Keratinocyte (primary cell): ENCODE results near the gene LLCFC1. TPM values are rescaled to one million over a fixed set of nuclear protein-coding genes. Genes with fewer than 3 reads are reported as not detected.

ENCODE experiments used
- DNase-seq: peaks from one replicate; pipeline ENCODE4 v3.0.0-alpha.2; 2011; ENCODE audit warnings: low read depth, missing footprints, low spot score
- FAIRE-seq: peaks from 2 replicates; lab custom pipeline; 2011; peaks lifted over from hg19 to GRCh38; lab: Jason Lieb, UNC
- H2AFZ ChIP-seq: 2 replicates; pipeline ENCODE4 v1.6.0; 2012; ENCODE audit warnings: low read length, control low read depth, inconsistent platforms; ENCODE audit not compliant: control insufficient read depth
- H3K27ac ChIP-seq: 2 replicates; pipeline ENCODE4 v1.5.1; 2011; ENCODE audit warnings: low read length; ENCODE audit not compliant: control insufficient read depth, insufficient read depth
- H3K27me3 ChIP-seq: 3 replicates; pipeline ENCODE4 v1.6.0; 2011; ENCODE audit warnings: low read length; ENCODE audit not compliant: control insufficient read depth, insufficient read depth; ENCODE audit errors: extremely low read depth
- H3K36me3 ChIP-seq, 2 experiments: 2 replicates in 1 of 2; 3 replicates in 1 of 2; pipeline ENCODE4 v1.5.1; 2011; ENCODE audit warnings: low read length in 2 of 2, mild to moderate bottlenecking in 1 of 2; ENCODE audit not compliant: control insufficient read depth in 2 of 2, insufficient read depth in 2 of 2; ENCODE audit errors: extremely low read depth in 1 of 2
- H3K4me1 ChIP-seq: 3 replicates; pipeline ENCODE4 v1.5.1; 2011; ENCODE audit warnings: low read length; ENCODE audit not compliant: control insufficient read depth, insufficient read depth; ENCODE audit errors: extremely low read depth
- H3K4me2 ChIP-seq: 3 replicates; pipeline ENCODE4 v1.6.0; 2011; ENCODE audit warnings: low read depth, low read length; ENCODE audit not compliant: control insufficient read depth, insufficient read depth; ENCODE audit errors: extremely low read depth
- H3K4me3 ChIP-seq, 3 experiments: fragments of 200-600 bp in 1 of 3; sonication (generic) in 1 of 3; 2 replicates in 2 of 3; 3 replicates in 1 of 3; pipeline ENCODE4 v1.5.1; 2011 to 2016; ENCODE audit warnings: low read length in 3 of 3, mild to moderate bottlenecking in 3 of 3, control low read depth in 2 of 3, inconsistent platforms in 1 of 3, low read depth in 1 of 3, mixed read lengths in 1 of 3, mixed run types in 1 of 3, moderate library complexity in 1 of 3; ENCODE audit not compliant: control insufficient read depth in 2 of 3, insufficient read depth in 2 of 3; ENCODE audit errors: extremely low read depth in 1 of 3
- H3K79me2 ChIP-seq: 2 replicates; pipeline ENCODE4 v1.6.0; 2012; ENCODE audit warnings: low read length; ENCODE audit not compliant: control insufficient read depth, insufficient read depth
- H3K9ac ChIP-seq: 3 replicates; pipeline ENCODE4 v1.6.0; 2011; ENCODE audit warnings: low read length; ENCODE audit not compliant: control insufficient read depth, insufficient read depth; ENCODE audit errors: extremely low read depth
- H3K9me1 ChIP-seq: 3 replicates; pipeline ENCODE4 v1.6.0; 2011; ENCODE audit warnings: low read length; ENCODE audit not compliant: control insufficient read depth, insufficient read depth; ENCODE audit errors: extremely low read depth
- H3K9me3 ChIP-seq: 2 replicates; pipeline ENCODE4 v1.5.1; 2012; ENCODE audit warnings: low read depth, low read length; ENCODE audit not compliant: control insufficient read depth
- H4K20me1 ChIP-seq: 3 replicates; pipeline ENCODE4 v1.6.0; 2011; ENCODE audit warnings: low read length; ENCODE audit not compliant: control insufficient read depth, insufficient read depth; ENCODE audit errors: extremely low read depth
- EZH2 ChIP-seq: IDR thresholded peaks from one replicate; pipeline ENCODE4 v1.6.1; 2012; ENCODE audit warnings: inconsistent platforms, mild to moderate bottlenecking, low read length, moderate library complexity
- dilution Hi-C: fragments of 300-500 bp; cut with MboI; formaldehyde crosslinking; loops from one replicate; pipeline ENCODE4 v1.7.0; 2020; ENCODE audit warnings: low sequenced_read_pairs; ENCODE audit not compliant: extremely low pct_ligation_motif_present
- polyA plus RNA-seq, 5 experiments: library from polyadenylated mRNA; depleted of rRNA in 3 of 5; stranded (reverse) in 3 of 5; stranded (forward) in 1 of 5; unstranded in 1 of 5; fragments of >200 nt; gene quantifications; 1 replicate in 1 of 5; 2 replicates in 3 of 5; 3 replicates in 1 of 5; pipeline versions ENCODE4 v1.2.1 to v1.2.3, GENCODE V29; 2011 to 2012; ENCODE audit warnings: missing spikeins in 2 of 5, low read depth in 1 of 5, low replicate concordance in 1 of 5
- TF ChIP-seq, protein P1 (sequence below), 3 experiments: IDR thresholded peaks in 1 of 3; conservative IDR thresholded peaks in 1 of 3; optimal IDR thresholded peaks in 1 of 3; 2 replicates in 2 of 3; 3 replicates in 1 of 3; pipeline versions ENCODE3 to v1.5.1; 2011; ENCODE audit warnings: low read length in 3 of 3, mild to moderate bottlenecking in 3 of 3, moderate library complexity in 2 of 3, control low read depth in 1 of 3, inconsistent platforms in 1 of 3; ENCODE audit not compliant: insufficient read depth in 2 of 3; ENCODE audit errors: extremely low read depth in 1 of 3

LLCFC1 gene
- polyA plus RNA-seq, 1 donor (not counting 4 experiments of a cell fraction or from before 2014, with no cell fraction given) = not detected

DNA sequence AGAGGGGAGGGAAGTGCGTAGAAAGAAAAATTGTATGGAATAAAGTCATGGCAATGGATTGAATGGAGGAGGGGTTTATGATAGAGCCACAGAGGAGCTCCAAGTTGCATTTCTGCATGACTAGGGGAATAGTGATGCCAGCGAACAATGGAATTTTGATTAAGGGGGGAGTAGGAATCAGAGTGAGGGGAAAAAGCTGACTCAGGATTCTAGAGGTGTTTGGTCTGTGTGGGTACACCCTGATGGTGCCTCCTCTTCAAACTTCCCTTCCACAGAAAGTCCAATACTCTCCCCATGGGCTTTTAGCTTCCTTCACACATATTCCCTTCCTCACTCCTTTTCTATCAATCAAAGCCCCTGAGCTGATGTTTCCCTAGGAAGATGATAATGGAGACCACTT, 24.7 kb downstream of the LLCFC1 start:
- no peaks in the 10 kb centered on the region for H4K20me1 ChIP-seq
- no peaks in the 10 kb centered on the region for H3K9me3 ChIP-seq
- H3K27me3 ChIP-seq = no peaks in the 10 kb centered on the region
- H3K79me2 ChIP-seq = no peaks in the 10 kb centered on the region
- H3K4me1 ChIP-seq = no peaks in the 10 kb centered on the region
- no peaks in the 10 kb centered on the region for H3K36me3 ChIP-seq
- FAIRE-seq = no peak
- H3K27ac ChIP-seq = no peak overlapping the region
- TF ChIP-seq, protein P1, sequence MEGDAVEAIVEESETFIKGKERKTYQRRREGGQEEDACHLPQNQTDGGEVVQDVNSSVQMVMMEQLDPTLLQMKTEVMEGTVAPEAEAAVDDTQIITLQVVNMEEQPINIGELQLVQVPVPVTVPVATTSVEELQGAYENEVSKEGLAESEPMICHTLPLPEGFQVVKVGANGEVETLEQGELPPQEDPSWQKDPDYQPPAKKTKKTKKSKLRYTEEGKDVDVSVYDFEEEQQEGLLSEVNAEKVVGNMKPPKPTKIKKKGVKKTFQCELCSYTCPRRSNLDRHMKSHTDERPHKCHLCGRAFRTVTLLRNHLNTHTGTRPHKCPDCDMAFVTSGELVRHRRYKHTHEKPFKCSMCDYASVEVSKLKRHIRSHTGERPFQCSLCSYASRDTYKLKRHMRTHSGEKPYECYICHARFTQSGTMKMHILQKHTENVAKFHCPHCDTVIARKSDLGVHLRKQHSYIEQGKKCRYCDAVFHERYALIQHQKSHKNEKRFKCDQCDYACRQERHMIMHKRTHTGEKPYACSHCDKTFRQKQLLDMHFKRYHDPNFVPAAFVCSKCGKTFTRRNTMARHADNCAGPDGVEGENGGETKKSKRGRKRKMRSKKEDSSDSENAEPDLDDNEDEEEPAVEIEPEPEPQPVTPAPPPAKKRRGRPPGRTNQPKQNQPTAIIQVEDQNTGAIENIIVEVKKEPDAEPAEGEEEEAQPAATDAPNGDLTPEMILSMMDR (optimal IDR thresholded peaks at IDR 0.05 in 1 of 3, IDR thresholded peaks at IDR 0.05 in 1 of 3, conservative IDR thresholded peaks at IDR 0.05 in 1 of 3; ENCODE audit: extremely low read depth in 1 of 3, insufficient read depth in 2 of 3, low read length in 3 of 3) = no peak
- TF ChIP-seq EZH2 = no peak
- no peak overlapping the region for H3K9ac ChIP-seq
- DNase-seq = no peak
- no peaks in the 10 kb centered on the region for H3K9me1 ChIP-seq
- no peak overlapping the region for H3K4me3 ChIP-seq
- dilution Hi-C loops = no loop called here
- no peak overlapping the region for H3K4me2 ChIP-seq
- H2AFZ ChIP-seq = no peak overlapping the region

DNA sequence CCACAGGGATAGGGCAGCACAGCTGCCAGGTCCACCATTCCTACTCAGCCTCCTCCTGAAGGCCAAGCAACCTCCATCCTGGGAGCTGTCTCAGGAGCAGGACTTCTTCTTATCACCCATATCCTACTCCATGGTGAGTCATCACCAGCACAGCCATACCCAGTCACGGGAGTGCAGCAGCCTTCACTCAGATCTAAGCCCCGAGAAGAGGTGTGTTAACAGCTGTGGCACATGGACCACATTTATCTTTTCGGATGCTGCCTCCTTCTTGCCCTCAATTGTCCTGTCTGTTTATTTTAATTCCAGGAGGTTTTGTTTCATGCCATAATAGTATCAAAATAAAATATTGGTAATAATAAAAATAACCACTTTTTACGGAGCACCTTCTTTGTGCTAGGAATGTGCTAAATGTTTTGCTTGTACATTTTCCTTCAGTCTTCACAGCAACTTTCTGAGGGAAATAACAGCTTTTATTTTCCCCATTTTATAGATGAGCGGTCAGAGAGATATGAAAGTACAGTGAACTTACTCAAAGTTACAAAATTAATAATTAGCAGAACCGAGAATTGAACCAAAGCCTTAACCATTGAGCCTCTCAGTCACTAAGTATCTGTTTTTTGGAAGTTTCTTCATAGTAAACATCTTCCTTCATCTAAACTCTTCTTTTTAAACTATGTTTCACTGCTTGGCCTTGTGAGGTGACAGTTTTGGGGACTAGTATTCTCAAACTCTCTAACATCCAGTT, 25.4 kb downstream of the LLCFC1 start:
- Histone ChIP-seq H4K20me1 (no peaks in the 10 kb centered on the region), H3K9me1 (no peaks in the 10 kb centered on the region), H3K4me3 (no peak overlapping the region), H3K27me3 (no peaks in the 10 kb centered on the region), H3K9me3 (no peaks in the 10 kb centered on the region), H2AFZ (no peak overlapping the region), H3K9ac (no peak overlapping the region), H3K4me1 (no peaks in the 10 kb centered on the region), H3K4me2 (no peak overlapping the region), H3K79me2 (no peaks in the 10 kb centered on the region), H3K27ac (no peak overlapping the region), H3K36me3 (no peaks in the 10 kb centered on the region)
- dilution Hi-C loops = no loop called here
- FAIRE-seq (no peak), DNase-seq (no peak)
- TF ChIP-seq EZH2 = no peak
- TF ChIP-seq, protein P1 (optimal IDR thresholded peaks at IDR 0.05 in 1 of 3, IDR thresholded peaks at IDR 0.05 in 1 of 3, conservative IDR thresholded peaks at IDR 0.05 in 1 of 3; ENCODE audit: extremely low read depth in 1 of 3, insufficient read depth in 2 of 3, low read length in 3 of 3) = no peak
